ENCODE results near the gene CCDC33. TPM values are rescaled to one million over a fixed set of nuclear protein-coding genes. Genes with fewer than 3 reads are reported as not detected.

The CCDC33 gene
- polyA plus RNA-seq, 1 experiment: not detected

DNA sequence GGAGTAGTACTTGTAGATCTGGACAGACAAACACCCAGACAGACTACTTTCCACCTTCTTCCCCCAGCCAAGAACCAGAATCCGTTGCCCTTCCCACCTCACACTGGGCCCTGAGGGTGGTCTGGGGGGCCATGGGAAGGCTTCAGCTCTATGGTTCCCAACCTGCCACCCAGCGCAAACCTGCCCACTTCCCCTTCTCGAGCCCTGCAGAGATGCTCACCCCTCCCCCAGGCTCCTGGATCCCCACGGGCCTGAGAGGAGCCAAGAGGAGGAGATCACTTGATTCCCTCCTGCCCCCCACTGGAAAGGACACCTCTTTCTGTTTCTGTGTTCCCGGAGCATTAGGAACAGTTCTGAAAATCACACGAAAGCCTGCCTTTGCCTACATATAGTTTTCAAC, 42.2 kb upstream of the CCDC33 start:
- Histone ChIP-seq H3K27ac (ENCODE audit: low read depth, low read length) (no peak overlapping the region), H3K4me3 (ENCODE audit: low read depth, low read length) (no peak overlapping the region), H3K27me3 (ENCODE audit: control insufficient read depth, insufficient read depth, low read length) (no peaks in the 10 kb centered on the region), H3K9me3 (ENCODE audit: control insufficient read depth, insufficient read depth, low read length) (no peaks in the 10 kb centered on the region; the same call in 1 of the 2 replicates)
- TF ChIP-seq, protein P1, sequence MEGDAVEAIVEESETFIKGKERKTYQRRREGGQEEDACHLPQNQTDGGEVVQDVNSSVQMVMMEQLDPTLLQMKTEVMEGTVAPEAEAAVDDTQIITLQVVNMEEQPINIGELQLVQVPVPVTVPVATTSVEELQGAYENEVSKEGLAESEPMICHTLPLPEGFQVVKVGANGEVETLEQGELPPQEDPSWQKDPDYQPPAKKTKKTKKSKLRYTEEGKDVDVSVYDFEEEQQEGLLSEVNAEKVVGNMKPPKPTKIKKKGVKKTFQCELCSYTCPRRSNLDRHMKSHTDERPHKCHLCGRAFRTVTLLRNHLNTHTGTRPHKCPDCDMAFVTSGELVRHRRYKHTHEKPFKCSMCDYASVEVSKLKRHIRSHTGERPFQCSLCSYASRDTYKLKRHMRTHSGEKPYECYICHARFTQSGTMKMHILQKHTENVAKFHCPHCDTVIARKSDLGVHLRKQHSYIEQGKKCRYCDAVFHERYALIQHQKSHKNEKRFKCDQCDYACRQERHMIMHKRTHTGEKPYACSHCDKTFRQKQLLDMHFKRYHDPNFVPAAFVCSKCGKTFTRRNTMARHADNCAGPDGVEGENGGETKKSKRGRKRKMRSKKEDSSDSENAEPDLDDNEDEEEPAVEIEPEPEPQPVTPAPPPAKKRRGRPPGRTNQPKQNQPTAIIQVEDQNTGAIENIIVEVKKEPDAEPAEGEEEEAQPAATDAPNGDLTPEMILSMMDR (IDR thresholded peaks at IDR 0.05; ENCODE audit: low read depth, low read length): no peak
- POLR2A ChIA-PET: no interaction called here
- CTCF ChIA-PET: interaction anchor here (1.1 kb wide), 1 partner anchor 60 kb away, joined by 3 read pairs; no protein-coding TSS in a partner anchor
- no peak for DNase-seq (ENCODE audit: low read depth, low spot score)

DNA sequence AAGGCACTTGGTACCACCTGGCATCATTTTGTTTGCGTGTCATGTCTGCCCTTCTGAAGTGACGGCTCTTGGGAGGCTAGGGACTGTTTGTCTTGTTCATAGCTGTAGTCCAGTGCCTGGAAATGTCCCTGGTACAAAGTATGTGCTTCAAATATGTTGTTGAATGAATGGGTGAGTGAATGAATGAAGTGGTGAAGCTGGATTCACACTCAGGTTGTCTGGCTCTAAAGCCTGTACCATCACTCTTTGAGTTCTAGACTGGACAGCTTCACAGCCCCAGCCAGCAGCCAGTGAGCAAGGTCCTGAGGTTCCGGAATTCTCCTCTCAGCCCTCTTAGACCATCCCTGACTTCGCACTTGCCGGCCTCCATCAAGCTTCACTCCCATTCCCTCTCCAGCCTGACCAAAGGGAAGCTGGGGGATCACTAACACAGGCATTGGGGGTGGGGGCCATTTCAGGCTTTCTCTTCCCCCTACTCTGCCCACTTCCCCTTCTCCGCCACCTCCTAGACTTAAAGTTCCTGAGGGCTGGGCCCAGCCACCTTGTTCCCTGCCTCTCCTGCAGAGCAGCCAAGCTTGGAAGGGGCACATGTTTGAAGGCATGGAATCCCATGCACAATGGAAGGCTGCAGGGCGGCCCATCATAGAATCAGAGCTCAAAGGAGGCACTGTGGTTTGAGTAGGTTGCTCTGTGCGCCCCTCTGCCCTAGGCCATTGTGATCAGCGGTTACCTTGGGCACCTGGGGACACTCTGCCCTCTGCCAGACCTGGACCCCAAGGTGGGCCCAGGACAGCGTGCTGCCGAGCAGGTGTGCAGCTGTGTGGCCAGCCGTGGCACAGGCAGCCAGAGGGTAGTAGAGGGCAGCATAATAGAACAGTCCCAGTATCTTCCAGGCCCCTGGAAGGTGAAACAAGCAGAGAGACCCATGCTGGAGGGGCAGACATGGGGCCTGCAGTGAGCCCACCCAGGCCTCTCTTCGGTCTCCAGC, 41.3 kb upstream of the CCDC33 start:
- Histone ChIP-seq H3K4me3 (ENCODE audit: low read depth, low read length) (no peak overlapping the region), H3K9me3 (ENCODE audit: control insufficient read depth, insufficient read depth, low read length) (no peaks in the 10 kb centered on the region; the same call in 1 of the 2 replicates), H3K27ac (ENCODE audit: low read depth, low read length) (no peak overlapping the region), H3K27me3 (ENCODE audit: control insufficient read depth, insufficient read depth, low read length) (no peaks in the 10 kb centered on the region)
- TF ChIP-seq, protein P1 (IDR thresholded peaks at IDR 0.05; ENCODE audit: low read depth, low read length): no peak
- ChIA-PET CTCF (interaction anchor here (1.1 kb wide), 1 partner anchor 61 kb away, joined by 3 read pairs; no protein-coding TSS in a partner anchor), POLR2A (interaction anchor here (0.6 kb wide), 1 partner anchor 267 kb away, joined by 3 read pairs; no protein-coding TSS in a partner anchor)
- DNase-seq (ENCODE audit: low read depth, low spot score): no peak

DNA sequence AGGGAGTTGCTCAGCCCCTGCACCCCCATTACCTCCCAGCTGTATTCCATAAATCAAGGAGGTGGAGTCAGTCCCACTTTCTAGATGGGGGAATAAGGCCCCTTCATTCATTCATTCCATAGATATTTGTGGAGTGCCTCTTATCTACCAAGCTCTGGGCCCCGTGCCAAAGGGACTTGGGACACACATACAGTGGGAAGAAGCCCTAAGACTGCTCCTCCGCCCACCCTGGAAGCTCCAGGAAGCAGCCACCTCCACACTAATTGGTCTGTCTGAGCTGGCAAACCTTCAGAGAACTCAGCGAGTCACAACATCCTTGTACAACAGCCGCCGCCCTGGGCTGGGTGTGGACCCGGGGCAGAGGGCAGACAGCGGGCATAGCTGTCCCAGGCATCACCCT, 40.0 kb upstream of the CCDC33 start:
- CTCF ChIA-PET: interaction anchor here (0.5 kb wide), 1 partner anchor 628 kb away, joined by 3 read pairs; no protein-coding TSS in a partner anchor
- POLR2A ChIA-PET: interaction anchor here (1.8 kb wide), 1 partner anchor 17 kb away, joined by 5 read pairs; no protein-coding TSS in a partner anchor
- H3K27me3 ChIP-seq (ENCODE audit: control insufficient read depth, insufficient read depth, low read length): no peaks in the 10 kb centered on the region
- no peak overlapping the region for H3K27ac ChIP-seq (ENCODE audit: low read depth, low read length)
- H3K4me3 ChIP-seq (ENCODE audit: low read depth, low read length): no peak overlapping the region
- DNase-seq (ENCODE audit: low read depth, low spot score): peak; percentile 72
- H3K9me3 ChIP-seq (ENCODE audit: control insufficient read depth, insufficient read depth, low read length): no peaks in the 10 kb centered on the region; the same call in 1 of the 2 replicates
- TF ChIP-seq, protein P1 (IDR thresholded peaks at IDR 0.05; ENCODE audit: low read depth, low read length): no peak

DNA sequence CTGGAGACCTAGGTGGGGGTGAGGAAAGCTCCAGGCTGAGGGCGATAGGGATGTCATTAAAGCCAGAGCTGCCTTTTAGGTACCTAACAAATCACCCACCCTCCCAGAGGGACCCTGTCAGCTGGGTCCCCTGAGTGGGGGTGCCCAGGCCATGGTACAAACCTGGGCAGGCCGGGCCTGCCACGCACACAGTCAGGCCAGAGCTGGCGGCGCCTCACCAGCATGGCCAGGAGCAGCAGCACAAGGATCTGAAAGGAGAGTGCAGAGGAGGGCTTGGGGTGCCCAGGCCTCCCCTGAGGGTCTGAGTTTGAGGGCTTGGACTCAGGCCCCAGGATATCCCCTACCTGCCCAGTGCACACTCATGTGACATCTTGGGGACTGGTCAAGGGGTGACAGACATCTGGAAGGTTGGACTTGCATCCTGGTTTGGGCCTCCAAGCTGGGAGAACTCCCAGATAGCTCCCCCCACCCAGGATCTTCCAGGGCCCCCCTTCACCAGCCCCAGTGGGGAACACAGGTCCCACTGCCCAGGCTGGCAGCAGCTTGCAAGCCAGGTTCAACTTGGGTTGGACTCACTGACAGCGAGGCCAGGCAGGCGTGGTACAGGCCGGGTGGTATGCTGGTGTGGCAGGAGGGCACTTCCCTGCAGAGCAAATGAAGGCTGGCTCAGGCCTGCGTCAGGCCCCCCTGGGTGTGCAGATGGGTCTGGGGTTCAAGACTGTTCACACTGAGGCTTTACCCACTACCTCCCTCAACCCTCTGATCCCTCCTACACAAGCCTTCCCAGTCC, 38.8 kb upstream of the CCDC33 start:
- no peak overlapping the region for H3K4me3 ChIP-seq (ENCODE audit: low read depth, low read length)
- no peak for DNase-seq (ENCODE audit: low read depth, low spot score)
- no peaks in the 10 kb centered on the region; the same call in 1 of the 2 replicates for H3K9me3 ChIP-seq (ENCODE audit: control insufficient read depth, insufficient read depth, low read length)
- CTCF ChIA-PET: no interaction called here
- no peak overlapping the region for H3K27ac ChIP-seq (ENCODE audit: low read depth, low read length)
- H3K27me3 ChIP-seq (ENCODE audit: control insufficient read depth, insufficient read depth, low read length): no peaks in the 10 kb centered on the region
- TF ChIP-seq, protein P1 (IDR thresholded peaks at IDR 0.05; ENCODE audit: low read depth, low read length): no peak
- POLR2A ChIA-PET: interaction anchor here (1.8 kb wide), 1 partner anchor 18 kb away, joined by 5 read pairs; no protein-coding TSS in a partner anchor

Data from AG04450 (cell line).